ENCODE results near the gene EXOSC2. TPM values are rescaled to one million over a fixed set of nuclear protein-coding genes. Genes with fewer than 3 reads are reported as not detected.

Gene EXOSC2
- total RNA-seq, 3 donors from 2014 or later: 112 to 116 (median 113) TPM

- peaks cover 56% of the 10 kb centered on the region for H3K36me3 Mint-ChIP-seq (ENCODE audit: insufficient read depth)
- ATAC-seq (no peak), DNase-seq (no peak)
- no peaks in the 10 kb centered on the region for H3K9me3 Mint-ChIP-seq
- no peaks in the 10 kb centered on the region for H3K27me3 Mint-ChIP-seq (ENCODE audit: low read depth)
- no peak overlapping the region for H3K4me3 Mint-ChIP-seq
- peaks cover 35% of the 10 kb centered on the region for H3K4me1 Mint-ChIP-seq (ENCODE audit: low read depth)
Measured at GRCh38 chr9:130698514-130698913, 4.9 kb downstream of the EXOSC2 start.

- DNase-seq: no peak
- Mint-ChIP-seq H3K36me3 (ENCODE audit: insufficient read depth) (peaks cover 61% of the 10 kb centered on the region), H3K4me1 (ENCODE audit: low read depth) (peaks cover 35% of the 10 kb centered on the region), H3K9me3 (no peaks in the 10 kb centered on the region), H3K27me3 (ENCODE audit: low read depth) (no peaks in the 10 kb centered on the region), H3K4me3 (no peak overlapping the region)
- ATAC-seq: no peak
Measured at GRCh38 chr9:130699047-130699446, 5.5 kb downstream of the EXOSC2 start.

- peaks cover 52% of the 10 kb centered on the region for H3K36me3 Mint-ChIP-seq (ENCODE audit: insufficient read depth)
- peaks cover 18% of the 10 kb centered on the region for H3K4me1 Mint-ChIP-seq (ENCODE audit: low read depth)
- no peak overlapping the region for H3K4me3 Mint-ChIP-seq
- no peaks in the 10 kb centered on the region for H3K27me3 Mint-ChIP-seq (ENCODE audit: low read depth)
- H3K9me3 Mint-ChIP-seq: no peaks in the 10 kb centered on the region
- DNase-seq: peak; percentile 66
- peak; percentile 86 to 90 for ATAC-seq
Measured at GRCh38 chr9:130701059-130702022, 7.8 kb downstream of the EXOSC2 start.

- Mint-ChIP-seq H3K9me3 (no peaks in the 10 kb centered on the region), H3K4me3 (no peak overlapping the region), H3K36me3 (ENCODE audit: insufficient read depth) (peaks cover 36% of the 10 kb centered on the region), H3K4me1 (ENCODE audit: low read depth) (peaks cover 8% of the 10 kb centered on the region), H3K27me3 (ENCODE audit: low read depth) (no peaks in the 10 kb centered on the region)
- DNase-seq (no peak), ATAC-seq (no peak)
Measured at GRCh38 chr9:130703501-130703900, 9.9 kb downstream of the EXOSC2 start.

- DNase-seq (peak; percentile 71), ATAC-seq (peak; percentile 41 to 61)
- peaks cover 4% of the 10 kb centered on the region for H3K4me1 Mint-ChIP-seq (ENCODE audit: low read depth)
- no peaks in the 10 kb centered on the region for H3K27me3 Mint-ChIP-seq (ENCODE audit: low read depth)
- peaks cover 17% of the 10 kb centered on the region for H3K36me3 Mint-ChIP-seq (ENCODE audit: insufficient read depth)
- H3K9me3 Mint-ChIP-seq: no peaks in the 10 kb centered on the region
- no peak overlapping the region for H3K4me3 Mint-ChIP-seq
Measured at GRCh38 chr9:130707225-130707976, 13.8 kb downstream of the EXOSC2 start.

GRCh38 chr9:130710822-130711352 is 17.3 kb downstream of the EXOSC2 start:
- H3K4me3 Mint-ChIP-seq: no peak overlapping the region
- H3K27me3 Mint-ChIP-seq (ENCODE audit: low read depth): no peaks in the 10 kb centered on the region
- ATAC-seq: no peak

GRCh38 chr9:130711469-130711868 is 17.9 kb downstream of the EXOSC2 start:
- Mint-ChIP-seq H3K9me3 (no peaks in the 10 kb centered on the region), H3K36me3 (ENCODE audit: insufficient read depth) (no peaks in the 10 kb centered on the region), H3K4me1 (ENCODE audit: low read depth) (peaks cover 30% of the 10 kb centered on the region), H3K4me3 (peak overlapping the region; percentile 40), H3K27me3 (ENCODE audit: low read depth) (no peaks in the 10 kb centered on the region)
- DNase-seq (no peak), ATAC-seq (no peak)

More at GRCh38 chr9:130710822-130711352, 17.3 kb downstream of the EXOSC2 start:
- peaks cover 26% of the 10 kb centered on the region for H3K4me1 Mint-ChIP-seq (ENCODE audit: low read depth)
- no peaks in the 10 kb centered on the region for H3K36me3 Mint-ChIP-seq (ENCODE audit: insufficient read depth)
- DNase-seq: no peak
- H3K9me3 Mint-ChIP-seq: no peaks in the 10 kb centered on the region

GRCh38 chr9:130712564-130713285 is 19.1 kb downstream of the EXOSC2 start:
- ATAC-seq (peak; percentile 98 to 99), DNase-seq (peak; percentile 89)
- Mint-ChIP-seq H3K27me3 (ENCODE audit: low read depth) (no peaks in the 10 kb centered on the region), H3K4me3 (peak overlapping the region; percentile 93), H3K4me1 (ENCODE audit: low read depth) (peaks cover 31% of the 10 kb centered on the region), H3K36me3 (ENCODE audit: insufficient read depth) (no peaks in the 10 kb centered on the region), H3K9me3 (no peaks in the 10 kb centered on the region)

GRCh38 chr9:130713286-130713960 is 19.8 kb downstream of the EXOSC2 start:
- peak; percentile 10 for DNase-seq
- Mint-ChIP-seq H3K9me3 (no peaks in the 10 kb centered on the region), H3K4me3 (peak overlapping the region; percentile 93), H3K36me3 (ENCODE audit: insufficient read depth) (no peaks in the 10 kb centered on the region), H3K27me3 (ENCODE audit: low read depth) (no peaks in the 10 kb centered on the region), H3K4me1 (ENCODE audit: low read depth) (peaks cover 31% of the 10 kb centered on the region)
- peak; percentile 4 for ATAC-seq

- DNase-seq: no peak
- peaks cover 31% of the 10 kb centered on the region for H3K4me1 Mint-ChIP-seq (ENCODE audit: low read depth)
Measured at GRCh38 chr9:130714586-130715110, 21.1 kb downstream of the EXOSC2 start.

GRCh38 chr9:130715270-130715669 is 21.7 kb downstream of the EXOSC2 start:
- no peak for ATAC-seq
- Mint-ChIP-seq H3K27me3 (ENCODE audit: low read depth) (no peaks in the 10 kb centered on the region), H3K4me1 (ENCODE audit: low read depth) (peaks cover 34% of the 10 kb centered on the region), H3K4me3 (peak overlapping the region; percentile 93), H3K9me3 (no peaks in the 10 kb centered on the region), H3K36me3 (ENCODE audit: insufficient read depth) (peaks cover 2% of the 10 kb centered on the region)
- DNase-seq: no peak

More at GRCh38 chr9:130714586-130715110, 21.1 kb downstream of the EXOSC2 start:
- Mint-ChIP-seq H3K9me3 (no peaks in the 10 kb centered on the region), H3K36me3 (ENCODE audit: insufficient read depth) (no peaks in the 10 kb centered on the region), H3K27me3 (ENCODE audit: low read depth) (no peaks in the 10 kb centered on the region), H3K4me3 (peak overlapping the region; percentile 93)
- no peak for ATAC-seq

- DNase-seq (no peak), ATAC-seq (no peak)
- H3K4me3 Mint-ChIP-seq: no peak overlapping the region
- H3K27me3 Mint-ChIP-seq (ENCODE audit: low read depth): no peaks in the 10 kb centered on the region
- H3K36me3 Mint-ChIP-seq (ENCODE audit: insufficient read depth): peaks cover 3% of the 10 kb centered on the region
- no peaks in the 10 kb centered on the region for H3K9me3 Mint-ChIP-seq
- H3K4me1 Mint-ChIP-seq (ENCODE audit: low read depth): peaks cover 38% of the 10 kb centered on the region
Measured at GRCh38 chr9:130718562-130718961, 25.0 kb downstream of the EXOSC2 start.

- H3K4me3 Mint-ChIP-seq: no peak overlapping the region
- H3K27me3 Mint-ChIP-seq (ENCODE audit: low read depth): no peaks in the 10 kb centered on the region
- H3K4me1 Mint-ChIP-seq (ENCODE audit: low read depth): peaks cover 16% of the 10 kb centered on the region
- DNase-seq (no peak), ATAC-seq (no peak)
- H3K9me3 Mint-ChIP-seq: no peaks in the 10 kb centered on the region
- peaks cover 3% of the 10 kb centered on the region for H3K36me3 Mint-ChIP-seq (ENCODE audit: insufficient read depth)
Measured at GRCh38 chr9:130720762-130721161, 27.2 kb downstream of the EXOSC2 start.
